Natural killer cell (primary cell): ENCODE data around the gene C1QTNF6. TPM values are rescaled to one million over a fixed set of nuclear protein-coding genes. Genes with fewer than 3 reads are reported as not detected.

ENCODE experiments used
- ATAC-seq, 3 donors: fragments of 150-1000 bp in 2 of 3; fragments of 200-7000 bp in 1 of 3; cut with Tn5 transposase; 1 replicate in 1 of 3; 2 replicates in 2 of 3; pipeline ENCODE4 v1.10.0; 2021; ENCODE audit warnings: mild to moderate bottlenecking in 2 of 3, moderate library complexity in 2 of 3
- DNase-seq, 2 donors: peaks; one replicate each; pipeline versions ENCODE4 v3.0.0 to v3.0.0-alpha.2; 2013 to 2021; ENCODE audit warnings: mixed read lengths in 1 of 2
- H3K27ac ChIP-seq: one replicate; pipeline ENCODE4 v1.5.1; 2013; ENCODE audit warnings: mild to moderate bottlenecking, low read length
- H3K27me3 ChIP-seq: one replicate; pipeline ENCODE4 v1.6.1; 2013; ENCODE audit warnings: low read length; ENCODE audit not compliant: control insufficient read depth, insufficient read depth
- H3K36me3 ChIP-seq: one replicate; pipeline ENCODE4 v1.6.1; 2013; ENCODE audit warnings: low read length; ENCODE audit not compliant: control insufficient read depth, insufficient read depth
- H3K4me1 ChIP-seq: one replicate; pipeline ENCODE4 v1.6.1; 2013; ENCODE audit warnings: low read length; ENCODE audit not compliant: control insufficient read depth, insufficient read depth
- H3K4me3 ChIP-seq: one replicate; pipeline ENCODE4 v1.5.1; 2013; ENCODE audit warnings: low read length
- H3K9me3 ChIP-seq: one replicate; pipeline ENCODE4 v1.6.1; 2013; ENCODE audit warnings: low read length; ENCODE audit not compliant: control insufficient read depth, insufficient read depth
- H3K27ac Mint-ChIP-seq, 2 donors: one replicate each; pipeline ENCODE4 v1.8.0; 2022; ENCODE audit warnings: mild to moderate bottlenecking in 2 of 2, mixed read lengths in 2 of 2, moderate library complexity in 1 of 2
- H3K27me3 Mint-ChIP-seq, 2 donors: one replicate each; pipeline ENCODE4 v1.8.0; 2022; ENCODE audit warnings: low read depth in 2 of 2, mixed read lengths in 2 of 2
- H3K36me3 Mint-ChIP-seq: one replicate; pipeline ENCODE4 v1.8.0; 2022; ENCODE audit warnings: mixed read lengths
- H3K4me1 Mint-ChIP-seq, 2 donors: one replicate each; pipeline ENCODE4 v1.8.0; 2022; ENCODE audit warnings: mixed read lengths in 2 of 2
- H3K4me3 Mint-ChIP-seq: one replicate; pipeline ENCODE4 v1.8.0; 2022; ENCODE audit warnings: mild to moderate bottlenecking, moderate library complexity, mixed read lengths
- H3K9me3 Mint-ChIP-seq, 2 donors: one replicate each; pipeline ENCODE4 v1.8.0; 2022; ENCODE audit warnings: mixed read lengths in 2 of 2
- CTCF ChIP-seq: fragments of 200-600 bp; IDR thresholded peaks from one replicate; pipeline ENCODE4 v1.8.0; 2022; ENCODE audit warnings: antibody characterized with exemption
- WGBS: methylation state at CpG from one replicate; pipeline ENCODE4 v1.1.7; 2013; ENCODE audit warnings: missing lambda C conversion rate; ENCODE audit not compliant: insufficient coverage; 5-methylcytosine and 5-hydroxymethylcytosine counted together
- intact Hi-C: fragments of 100-400 bp; cut with micrococcal nuclease; formaldehyde crosslinking; loops from one replicate; pipeline ENCODE4 v1.14.2; 2022
- total RNA-seq, 4 donors: library from RNA; stranded (reverse); fragments of 120-200 nt in 1 of 4; gene quantifications; one replicate each; pipeline versions ENCODE4 v1.2.3 to v1.2.4, GENCODE V29; 2013 to 2022

Gene C1QTNF6
- total RNA-seq, 3 donors from 2014 or later (not counting 1 experiment from before 2014, with no cell fraction given): 6.0 to 10.3 (median 6.7) TPM

- H3K4me1 ChIP-seq: no peaks in the 10 kb centered on the region
- H3K27ac Mint-ChIP-seq: no peak overlapping the region
- H3K27me3 Mint-ChIP-seq: no peaks in the 10 kb centered on the region
- peaks cover 0 to 8% of the 10 kb centered on the region in 2 donors for H3K4me1 Mint-ChIP-seq
- H3K27ac ChIP-seq: no peak overlapping the region
- H3K4me3 Mint-ChIP-seq: no peak overlapping the region
- no peak overlapping the region for H3K4me3 ChIP-seq
- H3K36me3 ChIP-seq: no peaks in the 10 kb centered on the region
- WGBS: 93% methylated on average over 23 of the region's 24 CpGs
- H3K36me3 Mint-ChIP-seq: no peaks in the 10 kb centered on the region
- H3K9me3 ChIP-seq: no peaks in the 10 kb centered on the region
- intact Hi-C loops: no loop called here
- DNase-seq (no peak), ATAC-seq (no peak)
- no peak for TF ChIP-seq CTCF
- no peaks in the 10 kb centered on the region for H3K27me3 ChIP-seq
- no peaks in the 10 kb centered on the region for H3K9me3 Mint-ChIP-seq
Measured at GRCh38 chr22:37211075-37211865, 23.2 kb upstream of the C1QTNF6 start.

DNA sequence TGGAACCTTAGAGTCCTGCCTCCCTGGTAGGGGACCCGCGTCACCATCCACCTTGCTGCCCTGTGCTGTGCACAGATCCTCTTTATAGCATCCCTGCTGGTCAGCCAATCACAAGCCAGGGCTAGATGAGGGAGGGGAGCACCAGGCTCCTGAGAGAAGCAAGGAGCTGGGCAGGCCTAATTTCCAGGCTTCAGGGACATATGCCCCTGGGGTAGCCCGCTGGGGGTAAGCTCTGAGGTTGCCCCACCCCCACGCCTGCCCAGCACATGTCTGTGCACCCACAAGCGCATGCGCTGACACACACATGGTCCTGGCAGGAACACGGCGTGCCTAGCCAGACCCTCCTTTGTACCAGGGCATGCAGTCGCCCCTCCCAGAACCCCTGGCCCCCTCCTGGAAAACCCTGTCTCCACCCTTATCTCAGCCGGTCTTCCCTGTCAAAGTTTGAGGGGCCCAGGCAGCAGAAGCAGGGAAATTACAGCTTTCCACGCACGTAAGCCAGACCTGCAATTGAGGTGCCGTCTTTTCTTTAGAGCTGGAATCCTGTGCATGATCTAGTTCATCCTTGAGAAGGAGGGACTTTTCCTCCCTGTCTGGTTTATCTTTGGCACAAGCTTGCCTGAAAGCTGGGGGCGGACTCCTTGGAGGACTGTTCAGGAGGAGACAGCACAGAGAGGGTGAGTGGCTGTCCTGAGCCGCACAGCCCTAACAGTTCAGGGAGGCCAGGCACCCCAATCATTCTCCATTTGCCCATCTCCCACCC, 22.2 kb upstream of the C1QTNF6 start:
- 91% methylated on average over 15 of the region's 15 CpGs for WGBS
- no peak overlapping the region for H3K27ac ChIP-seq
- ATAC-seq: no peak

DNA sequence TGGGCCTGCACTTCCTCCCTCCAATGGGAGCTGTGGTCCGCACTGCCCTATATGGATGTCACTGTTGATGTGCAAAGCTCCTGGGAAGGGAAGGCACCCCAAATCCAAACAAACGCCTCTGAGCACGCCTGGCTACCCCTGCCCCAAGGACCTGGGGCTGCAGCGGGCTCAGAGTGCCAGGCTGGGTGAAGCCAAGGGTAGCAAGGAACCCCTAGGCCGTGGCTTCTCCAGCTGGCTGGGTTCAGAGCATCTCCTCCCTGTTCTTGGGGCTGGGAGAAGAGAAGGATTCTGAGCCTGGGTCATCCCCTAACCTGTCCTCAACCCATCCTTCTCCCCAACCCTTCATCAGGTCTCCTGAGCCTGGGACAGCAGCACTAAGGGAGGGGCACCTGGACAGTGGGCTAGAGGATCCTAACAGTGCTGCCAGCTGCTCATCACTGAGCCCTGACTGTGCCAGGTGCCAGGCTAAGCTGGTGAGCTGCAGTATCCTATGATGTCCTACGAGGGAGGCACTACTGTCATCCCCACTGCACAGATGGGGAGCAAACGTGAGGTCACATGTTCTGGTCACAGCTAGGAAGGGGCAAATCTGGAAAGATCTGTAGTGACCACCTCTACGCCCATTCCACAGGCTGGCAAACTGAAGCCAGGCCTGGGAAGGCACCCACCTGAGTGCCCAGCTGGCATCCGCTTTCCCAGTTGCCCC, 21.2 kb upstream of the C1QTNF6 start:
- no peaks in the 10 kb centered on the region for H3K9me3 Mint-ChIP-seq
- TF ChIP-seq CTCF: no peak
- no peaks in the 10 kb centered on the region for H3K27me3 ChIP-seq
- no peak for ATAC-seq
- H3K4me3 ChIP-seq: no peak overlapping the region
- no peaks in the 10 kb centered on the region for H3K36me3 ChIP-seq
- intact Hi-C loops: no loop called here
- H3K36me3 Mint-ChIP-seq: no peaks in the 10 kb centered on the region
- no peak for DNase-seq
- no peaks in the 10 kb centered on the region for H3K4me1 ChIP-seq
- no peak overlapping the region for H3K27ac ChIP-seq
- H3K27ac Mint-ChIP-seq: no peak overlapping the region
- H3K9me3 ChIP-seq: no peaks in the 10 kb centered on the region
- no peak overlapping the region for H3K4me3 Mint-ChIP-seq
- no peaks in the 10 kb centered on the region for H3K27me3 Mint-ChIP-seq
- WGBS: 90% methylated on average over 9 of the region's 9 CpGs
- peaks cover 0 to 12% of the 10 kb centered on the region in 2 donors for H3K4me1 Mint-ChIP-seq

More for the DNA sequence above, 22.2 kb upstream of the C1QTNF6 start:
- TF ChIP-seq CTCF: no peak
- no peaks in the 10 kb centered on the region for H3K9me3 Mint-ChIP-seq
- peaks cover 0 to 8% of the 10 kb centered on the region in 2 donors for H3K4me1 Mint-ChIP-seq
- DNase-seq: no peak
- no peak overlapping the region for H3K27ac Mint-ChIP-seq
- Histone ChIP-seq H3K4me1 (no peaks in the 10 kb centered on the region), H3K27me3 (no peaks in the 10 kb centered on the region), H3K4me3 (no peak overlapping the region), H3K9me3 (no peaks in the 10 kb centered on the region), H3K36me3 (no peaks in the 10 kb centered on the region)
- intact Hi-C loops: no loop called here
- no peaks in the 10 kb centered on the region for H3K27me3 Mint-ChIP-seq
- H3K4me3 Mint-ChIP-seq: no peak overlapping the region
- no peaks in the 10 kb centered on the region for H3K36me3 Mint-ChIP-seq
